HEK293 (cell line): ENCODE data around the gene USP13.

Experiments used
- CTCF ChIA-PET: fragments of 350-600 bp; formaldehyde crosslinking; extraction: SDS; loops from one replicate; lab custom pipeline; 2021; ENCODE audit warnings: antibody characterized with exemption; lab: Yijun Ruan, JAX
- POLR2A ChIA-PET: fragments of 300-600 bp; formaldehyde crosslinking; extraction: SDS; loops from one replicate; lab custom pipeline; 2020; ENCODE audit warnings: antibody characterized with exemption, inconsistent platforms; lab: Yijun Ruan, JAX
- H3K27ac ChIP-seq: fragments of 200-500 bp; sonication (Bioruptor generic); 2 replicates; pipeline ENCODE4 v1.5.1; 2014; ENCODE audit warnings: low read depth, low read length, control low read depth, inconsistent platforms; ENCODE audit errors: extremely low read depth
- H3K36me3 ChIP-seq, 2 experiments: fragments of 200-500 bp in 1 of 2; sonication (Bioruptor generic) in 1 of 2; 1 replicate in 1 of 2; 2 replicates in 1 of 2; pipeline ENCODE4 v1.5.1; 2014 to 2017; ENCODE audit warnings: inconsistent platforms in 2 of 2, low read length in 2 of 2; ENCODE audit not compliant: control insufficient read depth in 2 of 2, insufficient read depth in 1 of 2
- H3K4me1 ChIP-seq: fragments of 200-500 bp; sonication (Bioruptor generic); 2 replicates; pipeline ENCODE4 v1.5.1; 2014; ENCODE audit warnings: mild to moderate bottlenecking, low read length, inconsistent platforms; ENCODE audit not compliant: control insufficient read depth, insufficient read depth
- H3K4me3 ChIP-seq: 2 replicates; pipeline ENCODE4 v1.5.1; 2011; ENCODE audit warnings: low read depth, mild to moderate bottlenecking, control low read depth, low read length, moderate library complexity
- H3K9me3 ChIP-seq: fragments of 200-500 bp; sonication (Bioruptor generic); 2 replicates; pipeline ENCODE4 v1.5.1; 2014; ENCODE audit warnings: low read depth, low read length, inconsistent platforms; ENCODE audit not compliant: control insufficient read depth, insufficient read depth
- HOXD13 ChIP-seq: sonication (generic); formaldehyde crosslinking; IDR thresholded peaks from 2 replicates; pipeline ENCODE4 v1.8.0; 2022; ENCODE audit warnings: missing genetic modification reagents, borderline replicate concordance
- IKZF3 ChIP-seq: fragments of 450-650 bp; IDR thresholded peaks from 2 replicates; pipeline ENCODE4 v1.5.0; 2018; ENCODE audit warnings: missing biosample characterization, mild to moderate bottlenecking, missing genetic modification characterization, moderate library complexity
- PRDM10 ChIP-seq: fragments of 450-650 bp; formaldehyde crosslinking; IDR thresholded peaks from 2 replicates; pipeline ENCODE4 v1.5.1; 2016; ENCODE audit warnings: missing biosample characterization, missing genetic modification characterization
- PRDM4 ChIP-seq: fragments of 450-650 bp; formaldehyde crosslinking; IDR thresholded peaks from 2 replicates; pipeline ENCODE4 v1.5.1; 2017; ENCODE audit warnings: missing biosample characterization, missing genetic modification characterization
- SCRT1 ChIP-seq: fragments of 450-650 bp; formaldehyde crosslinking; IDR thresholded peaks from 2 replicates; pipeline ENCODE4 v1.5.1; 2016; ENCODE audit warnings: missing biosample characterization, missing genetic modification characterization, borderline replicate concordance
- SP7 ChIP-seq: fragments of 450-650 bp; formaldehyde crosslinking; IDR thresholded peaks from 2 replicates; pipeline ENCODE4 v1.5.1; 2016; ENCODE audit warnings: missing biosample characterization, missing genetic modification characterization
- TCF7L2 ChIP-seq: IDR thresholded peaks from 2 replicates; pipeline ENCODE4 v1.6.1; 2011; ENCODE audit warnings: low read depth, mild to moderate bottlenecking, inconsistent platforms, low read length, moderate library complexity, borderline replicate concordance
- ZFP37 ChIP-seq: fragments of 450-650 bp; formaldehyde crosslinking; IDR thresholded peaks from 2 replicates; pipeline ENCODE4 v1.5.1; 2016; ENCODE audit warnings: missing biosample characterization, missing genetic modification characterization
- ZFP41 ChIP-seq: fragments of 450-650 bp; formaldehyde crosslinking; IDR thresholded peaks from 2 replicates; pipeline ENCODE4 v1.5.1; 2016; ENCODE audit warnings: missing biosample characterization, missing genetic modification characterization, borderline replicate concordance
- ZIC2 ChIP-seq: fragments of 450-650 bp; formaldehyde crosslinking; IDR thresholded peaks from 2 replicates; pipeline ENCODE4 v1.5.1; 2016; ENCODE audit warnings: missing biosample characterization, missing genetic modification characterization
- ZNF140 ChIP-seq: fragments of 450-650 bp; formaldehyde crosslinking; IDR thresholded peaks from 2 replicates; pipeline ENCODE4 v1.5.1; 2016; ENCODE audit warnings: missing biosample characterization, missing genetic modification characterization
- ZNF16 ChIP-seq: fragments of 450-650 bp; formaldehyde crosslinking; IDR thresholded peaks from 2 replicates; pipeline ENCODE4 v1.5.1; 2016; ENCODE audit warnings: low read depth, missing biosample characterization, missing genetic modification characterization
- ZNF169 ChIP-seq: fragments of 450-650 bp; formaldehyde crosslinking; IDR thresholded peaks from 2 replicates; pipeline ENCODE4 v1.5.1; 2016; ENCODE audit warnings: missing biosample characterization, missing genetic modification characterization
- ZNF23 ChIP-seq: fragments of 450-650 bp; formaldehyde crosslinking; IDR thresholded peaks from 2 replicates; pipeline ENCODE4 v1.5.1; 2016; ENCODE audit warnings: missing biosample characterization, missing genetic modification characterization, borderline replicate concordance
- ZNF239 ChIP-seq: fragments of 450-650 bp; formaldehyde crosslinking; IDR thresholded peaks from 2 replicates; pipeline ENCODE4 v1.5.1; 2016; ENCODE audit warnings: missing biosample characterization, missing genetic modification characterization
- ZNF280C ChIP-seq: fragments of 450-650 bp; formaldehyde crosslinking; IDR thresholded peaks from 2 replicates; pipeline ENCODE4 v1.5.1; 2016; ENCODE audit warnings: missing biosample characterization, missing genetic modification characterization
- ZNF416 ChIP-seq: fragments of 450-650 bp; formaldehyde crosslinking; IDR thresholded peaks from 2 replicates; pipeline ENCODE4 v1.5.1; 2016; ENCODE audit warnings: missing biosample characterization, missing genetic modification characterization
- ZNF433 ChIP-seq: fragments of 450-650 bp; formaldehyde crosslinking; IDR thresholded peaks from 2 replicates; pipeline ENCODE4 v1.5.1; 2016; ENCODE audit warnings: missing biosample characterization, missing genetic modification characterization, low read depth
- ZNF544 ChIP-seq: fragments of 450-650 bp; formaldehyde crosslinking; IDR thresholded peaks from 2 replicates; pipeline ENCODE4 v1.5.0; 2017; ENCODE audit warnings: missing biosample characterization, missing genetic modification characterization
- ZNF549 ChIP-seq: fragments of 450-650 bp; IDR thresholded peaks from 2 replicates; pipeline ENCODE4 v1.5.1; 2018; ENCODE audit warnings: missing biosample characterization, missing genetic modification characterization, mild to moderate bottlenecking, inconsistent platforms, moderate library complexity
- ZNF776 ChIP-seq: fragments of 450-650 bp; formaldehyde crosslinking; IDR thresholded peaks from 2 replicates; pipeline ENCODE4 v1.5.0; 2017; ENCODE audit warnings: missing biosample characterization, missing genetic modification characterization, borderline replicate concordance
- ZNF843 ChIP-seq: fragments of 450-650 bp; formaldehyde crosslinking; IDR thresholded peaks from 2 replicates; pipeline ENCODE4 v1.5.1; 2016; ENCODE audit warnings: missing biosample characterization, missing genetic modification characterization
- ZSCAN18 ChIP-seq: fragments of 450-650 bp; formaldehyde crosslinking; IDR thresholded peaks from 2 replicates; pipeline ENCODE4 v1.5.1; 2016; ENCODE audit warnings: missing biosample characterization, missing genetic modification characterization

The USP13 gene

GRCh38 chr3:179828738-179829137 lies 175.9 kb downstream of the USP13 start (continued):
- no peak for TF ChIP-seq ZSCAN18 (tag by site-specific recombination)
- TF ChIP-seq ZNF16 (tag by site-specific recombination), result no peak
- TF ChIP-seq SP7 (tag by site-specific recombination), result no peak
- TF ChIP-seq SCRT1 (tag by site-specific recombination), result no peak
- no peak for TF ChIP-seq ZNF549 (tag by site-specific recombination)

- CTCF ChIA-PET, result no interaction called here
- POLR2A ChIA-PET, result no interaction called here
- H3K36me3 ChIP-seq, result no peaks in the 10 kb centered on the region
- no peaks in the 10 kb centered on the region for H3K4me1 ChIP-seq
- no peak overlapping the region for H3K4me3 ChIP-seq
- no peak overlapping the region for H3K27ac ChIP-seq
- no peak for TF ChIP-seq ZNF416 (tag by site-specific recombination)
- TF ChIP-seq ZNF169 (tag by site-specific recombination), result no peak
- no peak for TF ChIP-seq ZNF843 (tag by site-specific recombination)
- no peak for TF ChIP-seq PRDM10
- no peak for TF ChIP-seq PRDM4 (tag by site-specific recombination)
- no peak for TF ChIP-seq ZNF23
- no peak for TF ChIP-seq IKZF3 (tag by site-specific recombination)
- TF ChIP-seq ZNF544 (tag by site-specific recombination), result no peak
- no peak for TF ChIP-seq HOXD13 (CRISPR knock-in tag)
- TF ChIP-seq ZFP41 (tag by site-specific recombination), result no peak
- TF ChIP-seq ZNF140 (tag by site-specific recombination), result no peak
- TF ChIP-seq ZNF16 (tag by site-specific recombination), result no peak
- no peak for TF ChIP-seq ZFP37 (tag by site-specific recombination)
- no peak for TF ChIP-seq ZIC2 (tag by site-specific recombination)
- no peak for TF ChIP-seq ZNF280C (tag by site-specific recombination)
- no peak for TF ChIP-seq TCF7L2
- no peak for TF ChIP-seq ZNF776
- no peak for TF ChIP-seq ZNF239 (tag by site-specific recombination)
- no peak for TF ChIP-seq ZNF433 (tag by site-specific recombination)
- H3K9me3 ChIP-seq, result no peaks in the 10 kb centered on the region
Observed at GRCh38 chr3:179829401-179829800, 176.6 kb downstream of the USP13 start.
